Lower leg skin (tissue), 3 donors: ENCODE data around the gene HLX.

Experiments used
- POLR2A ChIP-seq, 2 donors: fragments of 450-650 bp; IDR thresholded peaks; one replicate each; pipeline ENCODE4 v1.6.1; 2016 to 2017; ENCODE audit warnings: antibody characterized with exemption in 2 of 2, mild to moderate bottlenecking in 1 of 2, moderate library complexity in 1 of 2
- TF ChIP-seq, protein P1 (sequence below), 3 donors: fragments of 450-650 bp; IDR thresholded peaks; one replicate each; pipeline ENCODE4 v1.5.1; 2016; ENCODE audit warnings: antibody characterized with exemption in 3 of 3, mild to moderate bottlenecking in 3 of 3, moderate library complexity in 2 of 3

DNA sequence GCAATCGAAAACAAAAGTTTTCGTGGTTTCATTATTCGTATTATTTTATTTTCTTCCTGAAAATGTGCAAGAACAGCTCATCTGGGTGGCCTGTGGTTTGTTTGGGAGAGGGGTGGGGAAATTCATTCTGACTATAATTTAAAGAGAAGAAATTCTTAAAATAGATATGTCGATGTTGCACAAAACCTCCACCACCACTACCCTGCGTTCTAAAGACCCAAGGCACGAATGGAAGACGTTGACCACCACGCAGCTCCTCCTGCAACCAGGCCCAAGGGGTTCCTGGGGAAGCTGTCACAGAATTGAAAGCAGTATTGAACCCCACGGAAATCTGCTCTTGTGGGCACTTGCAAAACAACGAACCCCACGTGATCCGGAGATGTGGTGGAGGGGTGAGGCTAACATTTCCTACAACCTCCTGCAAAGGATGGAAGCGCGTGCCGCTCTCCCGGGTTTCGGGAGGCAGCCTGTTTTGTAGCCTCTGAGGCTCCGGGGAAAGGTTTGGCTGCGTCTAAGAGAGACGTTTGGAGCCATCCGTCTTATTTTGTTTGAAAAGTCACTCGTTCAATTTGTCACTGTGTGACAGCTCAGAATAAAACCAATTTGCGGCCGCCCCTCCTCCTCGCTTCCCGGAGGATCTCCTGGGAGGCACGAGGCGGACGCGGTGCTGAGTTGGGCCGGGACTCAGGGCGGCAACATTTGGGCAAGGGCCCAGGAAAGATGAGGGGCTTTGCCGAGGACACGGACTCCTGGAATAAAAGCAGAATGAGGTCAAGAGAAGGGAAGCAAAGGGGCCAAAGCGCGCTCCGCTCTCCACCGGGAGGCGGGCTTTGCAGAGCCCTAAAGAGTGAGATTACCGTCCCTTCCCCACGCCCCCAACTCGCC lies 810 bp upstream of the HLX start:
- TF ChIP-seq, protein P1, sequence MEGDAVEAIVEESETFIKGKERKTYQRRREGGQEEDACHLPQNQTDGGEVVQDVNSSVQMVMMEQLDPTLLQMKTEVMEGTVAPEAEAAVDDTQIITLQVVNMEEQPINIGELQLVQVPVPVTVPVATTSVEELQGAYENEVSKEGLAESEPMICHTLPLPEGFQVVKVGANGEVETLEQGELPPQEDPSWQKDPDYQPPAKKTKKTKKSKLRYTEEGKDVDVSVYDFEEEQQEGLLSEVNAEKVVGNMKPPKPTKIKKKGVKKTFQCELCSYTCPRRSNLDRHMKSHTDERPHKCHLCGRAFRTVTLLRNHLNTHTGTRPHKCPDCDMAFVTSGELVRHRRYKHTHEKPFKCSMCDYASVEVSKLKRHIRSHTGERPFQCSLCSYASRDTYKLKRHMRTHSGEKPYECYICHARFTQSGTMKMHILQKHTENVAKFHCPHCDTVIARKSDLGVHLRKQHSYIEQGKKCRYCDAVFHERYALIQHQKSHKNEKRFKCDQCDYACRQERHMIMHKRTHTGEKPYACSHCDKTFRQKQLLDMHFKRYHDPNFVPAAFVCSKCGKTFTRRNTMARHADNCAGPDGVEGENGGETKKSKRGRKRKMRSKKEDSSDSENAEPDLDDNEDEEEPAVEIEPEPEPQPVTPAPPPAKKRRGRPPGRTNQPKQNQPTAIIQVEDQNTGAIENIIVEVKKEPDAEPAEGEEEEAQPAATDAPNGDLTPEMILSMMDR (IDR thresholded peaks at IDR 0.05) = no peak
- TF ChIP-seq POLR2A (IDR thresholded peaks at IDR 0.05) = no peak
